ENCODE data around the gene PLXDC1. TPM values are rescaled to one million over a fixed set of nuclear protein-coding genes. Genes with fewer than 3 reads are reported as not detected.
"Not testable (repeated sequence)": the region's sequence is repeated elsewhere in the genome, so short reads cannot be mapped to it uniquely, and the experiment has no call there.

Gene PLXDC1
- total RNA-seq, 1 donor from 2014 or later = 0.52 TPM

DNA sequence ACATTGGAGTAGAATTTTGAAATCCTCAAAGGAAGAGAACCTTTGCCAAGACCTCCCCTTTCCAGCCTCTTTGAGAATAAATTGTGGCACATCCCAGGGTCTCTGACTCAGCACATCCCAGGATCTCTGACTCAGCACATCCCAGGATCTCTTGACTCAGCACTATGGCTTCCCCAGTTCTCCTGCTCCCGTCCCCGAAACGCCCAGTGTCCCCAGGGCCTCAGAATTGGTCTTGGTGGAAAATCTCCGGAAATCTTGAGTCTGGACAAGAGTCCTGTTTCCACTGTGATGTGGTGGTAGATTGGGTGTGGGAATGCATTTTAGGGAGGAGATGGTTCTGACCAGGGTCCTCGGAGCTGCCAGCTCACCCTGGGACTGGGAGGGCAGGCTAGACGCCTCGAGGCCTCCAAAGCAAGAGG, 19.2 kb downstream of the PLXDC1 start:
- peak overlapping the region; percentile 44 for H3K27ac ChIP-seq (ENCODE audit: low read depth, low read length)
- no peak overlapping the region for H3K9ac ChIP-seq (ENCODE audit: low read depth in 1 of 3, low read length in 3 of 3)

GRCh38 chr17:39131616-39132015, 19.8 kb downstream of the PLXDC1 start:
- Histone ChIP-seq H3K4me3 (ENCODE audit: low read length in 3 of 3) (no peak overlapping the region), H3K27me3 (ENCODE audit: control insufficient read depth in 3 of 3, insufficient read depth in 3 of 3, low read length in 3 of 3) (no peaks in the 10 kb centered on the region)

More for the DNA sequence above, 19.2 kb downstream of the PLXDC1 start:
- Histone ChIP-seq H3K36me3 (ENCODE audit: control insufficient read depth in 3 of 3, insufficient read depth in 3 of 3, low read length in 3 of 3) (no peaks in the 10 kb centered on the region), H3K27me3 (ENCODE audit: control insufficient read depth in 3 of 3, insufficient read depth in 3 of 3, low read length in 3 of 3) (no peaks in the 10 kb centered on the region), H3K9me3 (ENCODE audit: control insufficient read depth in 3 of 3, low read length in 3 of 3) (no peaks in the 10 kb centered on the region), H3K4me3 (ENCODE audit: low read length in 3 of 3) (no peak overlapping the region), H3K4me1 (ENCODE audit: control insufficient read depth in 3 of 3, insufficient read depth in 3 of 3, low read length in 3 of 3) (peaks cover 4 to 5% (median 5%) of the 10 kb centered on the region in 3 donors)

DNA sequence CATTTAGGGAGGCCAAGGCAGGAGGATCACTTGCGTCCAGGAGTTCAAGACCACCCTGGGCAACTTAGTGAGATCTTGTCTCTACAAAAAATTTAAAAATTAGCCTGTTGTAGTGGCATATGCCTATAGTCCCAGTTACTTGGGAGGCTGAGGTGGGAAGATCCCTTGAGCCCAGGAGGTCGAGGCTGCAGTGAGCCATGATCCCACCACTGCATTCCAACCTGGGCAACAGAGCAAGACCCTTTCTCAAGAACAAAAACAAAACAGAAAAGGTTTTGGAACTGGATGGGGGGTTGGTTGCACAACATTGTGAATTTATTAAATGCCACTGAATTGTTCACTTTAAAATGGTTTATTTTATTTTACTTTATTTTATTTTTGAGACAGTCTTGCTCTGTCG, 21.2 kb downstream of the PLXDC1 start:
- Histone ChIP-seq H3K9ac (ENCODE audit: low read depth in 1 of 3, low read length in 3 of 3) (no peak overlapping the region), H3K27ac (ENCODE audit: low read depth, low read length) (no peak overlapping the region), H3K4me1 (ENCODE audit: control insufficient read depth in 3 of 3, insufficient read depth in 3 of 3, low read length in 3 of 3) (peaks cover 4 to 5% (median 5%) of the 10 kb centered on the region in 3 donors), H3K36me3 (ENCODE audit: control insufficient read depth in 3 of 3, insufficient read depth in 3 of 3, low read length in 3 of 3) (no peaks in the 10 kb centered on the region), H3K27me3 (ENCODE audit: control insufficient read depth in 3 of 3, insufficient read depth in 3 of 3, low read length in 3 of 3) (no peaks in the 10 kb centered on the region), H3K9me3 (ENCODE audit: control insufficient read depth in 3 of 3, low read length in 3 of 3) (no peaks in the 10 kb centered on the region), H3K4me3 (ENCODE audit: low read length in 3 of 3) (no peak overlapping the region)

More at GRCh38 chr17:39131616-39132015, 19.8 kb downstream of the PLXDC1 start:
- peaks cover 4 to 5% (median 5%) of the 10 kb centered on the region in 3 donors for H3K4me1 ChIP-seq (ENCODE audit: control insufficient read depth in 3 of 3, insufficient read depth in 3 of 3, low read length in 3 of 3)
- H3K36me3 ChIP-seq (ENCODE audit: control insufficient read depth in 3 of 3, insufficient read depth in 3 of 3, low read length in 3 of 3) = no peaks in the 10 kb centered on the region
- no peak overlapping the region for H3K27ac ChIP-seq (ENCODE audit: low read depth, low read length)
- H3K9me3 ChIP-seq (ENCODE audit: control insufficient read depth in 3 of 3, low read length in 3 of 3) = no peaks in the 10 kb centered on the region
- H3K9ac ChIP-seq (ENCODE audit: low read depth in 1 of 3, low read length in 3 of 3) = no peak overlapping the region

GRCh38 chr17:39129544-39129943, 21.9 kb downstream of the PLXDC1 start:
- not testable (repeated sequence) for H3K27me3 ChIP-seq (ENCODE audit: control insufficient read depth in 3 of 3, insufficient read depth in 3 of 3, low read length in 3 of 3); H3K27ac ChIP-seq (ENCODE audit: low read depth, low read length)

DNA sequence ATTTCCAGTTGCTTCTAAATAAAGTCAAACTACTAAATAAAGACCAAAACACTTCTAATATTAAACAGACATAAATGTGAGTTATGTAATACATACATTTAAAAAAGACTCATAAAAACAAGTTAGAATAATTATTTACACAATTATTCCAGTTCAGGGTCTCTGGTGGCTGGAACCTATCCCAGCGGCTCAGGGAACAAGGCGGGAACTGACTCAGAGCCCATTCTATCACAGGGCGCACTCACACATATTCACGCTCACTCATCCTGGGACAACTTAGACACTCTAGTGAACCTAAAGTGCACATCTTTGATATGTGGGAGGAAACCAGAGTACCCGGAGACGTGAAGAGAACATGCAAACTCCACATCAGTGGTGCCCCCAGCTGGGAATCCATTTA, 25.0 kb downstream of the PLXDC1 start:
- H3K27ac ChIP-seq (ENCODE audit: low read depth, low read length) = no peak overlapping the region
- H3K4me3 ChIP-seq (ENCODE audit: low read length in 3 of 3) = no peak overlapping the region
- peaks cover 0 to 7% (median 4%) of the 10 kb centered on the region in 3 donors for H3K4me1 ChIP-seq (ENCODE audit: control insufficient read depth in 3 of 3, insufficient read depth in 3 of 3, low read length in 3 of 3)
- H3K9ac ChIP-seq (ENCODE audit: low read depth in 1 of 3, low read length in 3 of 3) = no peak overlapping the region
- H3K9me3 ChIP-seq (ENCODE audit: control insufficient read depth in 3 of 3, low read length in 3 of 3) = no peaks in the 10 kb centered on the region
- H3K36me3 ChIP-seq (ENCODE audit: control insufficient read depth in 3 of 3, insufficient read depth in 3 of 3, low read length in 3 of 3) = no peaks in the 10 kb centered on the region
- no peaks in the 10 kb centered on the region for H3K27me3 ChIP-seq (ENCODE audit: control insufficient read depth in 3 of 3, insufficient read depth in 3 of 3, low read length in 3 of 3)

More at GRCh38 chr17:39129544-39129943, 21.9 kb downstream of the PLXDC1 start:
- not testable (repeated sequence) for H3K9me3 ChIP-seq (ENCODE audit: control insufficient read depth in 3 of 3, low read length in 3 of 3); H3K4me3 ChIP-seq (ENCODE audit: low read length in 3 of 3); H3K9ac ChIP-seq (ENCODE audit: low read depth in 1 of 3, low read length in 3 of 3); H3K4me1 ChIP-seq (ENCODE audit: control insufficient read depth in 3 of 3, insufficient read depth in 3 of 3, low read length in 3 of 3); H3K36me3 ChIP-seq (ENCODE audit: control insufficient read depth in 3 of 3, insufficient read depth in 3 of 3, low read length in 3 of 3)

- no peak overlapping the region for H3K9ac ChIP-seq (ENCODE audit: low read depth in 1 of 3, low read length in 3 of 3)
- no peak overlapping the region for H3K4me3 ChIP-seq (ENCODE audit: low read length in 3 of 3)
- no peaks in the 10 kb centered on the region for H3K9me3 ChIP-seq (ENCODE audit: control insufficient read depth in 3 of 3, low read length in 3 of 3)
- no peaks in the 10 kb centered on the region for H3K36me3 ChIP-seq (ENCODE audit: control insufficient read depth in 3 of 3, insufficient read depth in 3 of 3, low read length in 3 of 3)
- peaks cover 0 to 7% (median 4%) of the 10 kb centered on the region in 3 donors for H3K4me1 ChIP-seq (ENCODE audit: control insufficient read depth in 3 of 3, insufficient read depth in 3 of 3, low read length in 3 of 3)
- no peaks in the 10 kb centered on the region for H3K27me3 ChIP-seq (ENCODE audit: control insufficient read depth in 3 of 3, insufficient read depth in 3 of 3, low read length in 3 of 3)
- H3K27ac ChIP-seq (ENCODE audit: low read depth, low read length) = no peak overlapping the region
These were observed 26.1 kb downstream of the PLXDC1 start for GRCh38 chr17:39125143-39125875.

DNA sequence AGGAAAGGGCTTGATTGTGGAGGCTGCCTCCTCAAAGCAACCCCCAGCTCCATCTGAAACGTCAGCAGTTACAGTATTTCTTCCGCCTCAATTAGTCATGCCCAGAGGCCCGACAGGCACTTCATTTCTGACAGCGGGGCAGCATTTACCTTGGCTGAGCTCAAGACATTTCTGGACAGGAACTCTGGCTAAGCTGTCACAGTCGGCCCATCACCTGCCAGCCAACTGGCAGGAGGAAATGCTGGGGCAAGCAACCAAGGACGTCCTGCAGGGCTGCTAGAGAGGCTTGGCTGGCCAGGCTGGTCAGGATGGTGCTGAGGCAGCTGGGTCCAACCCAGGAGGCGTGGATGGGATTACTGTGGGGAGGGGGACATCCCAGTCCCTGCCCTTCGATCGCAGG, 27.8 kb downstream of the PLXDC1 start:
- Histone ChIP-seq H3K4me1 (ENCODE audit: control insufficient read depth in 3 of 3, insufficient read depth in 3 of 3, low read length in 3 of 3) (peaks cover 0 to 7% (median 4%) of the 10 kb centered on the region in 3 donors), H3K9ac (ENCODE audit: low read depth in 1 of 3, low read length in 3 of 3) (no peak overlapping the region), H3K27ac (ENCODE audit: low read depth, low read length) (no peak overlapping the region)

DNA sequence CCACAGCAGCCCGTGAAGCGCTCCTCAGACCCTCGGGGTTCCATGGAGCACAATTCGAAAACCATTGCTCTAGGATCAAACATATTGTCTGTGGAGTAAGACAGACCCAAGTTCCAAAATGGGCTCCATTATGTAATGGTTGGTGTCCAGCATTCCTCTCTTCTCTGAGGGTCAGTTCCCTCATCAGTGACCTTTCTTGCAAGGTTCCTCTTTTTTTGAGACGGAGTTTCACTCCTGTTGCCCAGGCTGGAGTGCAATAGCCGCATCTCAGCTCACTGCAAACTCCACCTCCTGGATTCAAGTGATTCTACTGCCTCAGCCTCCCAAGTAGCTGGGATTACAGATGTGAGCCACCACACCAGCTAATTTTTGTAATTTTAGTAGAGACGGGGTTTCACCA, 28.4 kb downstream of the PLXDC1 start:
- H3K36me3 ChIP-seq (ENCODE audit: control insufficient read depth in 3 of 3, insufficient read depth in 3 of 3, low read length in 3 of 3) = no peaks in the 10 kb centered on the region
- H3K9ac ChIP-seq (ENCODE audit: low read depth in 1 of 3, low read length in 3 of 3) = no peak overlapping the region
- no peak overlapping the region for H3K27ac ChIP-seq (ENCODE audit: low read depth, low read length)
- H3K9me3 ChIP-seq (ENCODE audit: control insufficient read depth in 3 of 3, low read length in 3 of 3) = no peaks in the 10 kb centered on the region
- peaks cover 0 to 7% (median 4%) of the 10 kb centered on the region in 3 donors for H3K4me1 ChIP-seq (ENCODE audit: control insufficient read depth in 3 of 3, insufficient read depth in 3 of 3, low read length in 3 of 3)
- no peaks in the 10 kb centered on the region for H3K27me3 ChIP-seq (ENCODE audit: control insufficient read depth in 3 of 3, insufficient read depth in 3 of 3, low read length in 3 of 3)
- H3K4me3 ChIP-seq (ENCODE audit: low read length in 3 of 3) = no peak overlapping the region

More for the DNA sequence above, 27.8 kb downstream of the PLXDC1 start:
- Histone ChIP-seq H3K4me3 (ENCODE audit: low read length in 3 of 3) (no peak overlapping the region), H3K27me3 (ENCODE audit: control insufficient read depth in 3 of 3, insufficient read depth in 3 of 3, low read length in 3 of 3) (no peaks in the 10 kb centered on the region), H3K9me3 (ENCODE audit: control insufficient read depth in 3 of 3, low read length in 3 of 3) (no peaks in the 10 kb centered on the region), H3K36me3 (ENCODE audit: control insufficient read depth in 3 of 3, insufficient read depth in 3 of 3, low read length in 3 of 3) (no peaks in the 10 kb centered on the region)

DNA sequence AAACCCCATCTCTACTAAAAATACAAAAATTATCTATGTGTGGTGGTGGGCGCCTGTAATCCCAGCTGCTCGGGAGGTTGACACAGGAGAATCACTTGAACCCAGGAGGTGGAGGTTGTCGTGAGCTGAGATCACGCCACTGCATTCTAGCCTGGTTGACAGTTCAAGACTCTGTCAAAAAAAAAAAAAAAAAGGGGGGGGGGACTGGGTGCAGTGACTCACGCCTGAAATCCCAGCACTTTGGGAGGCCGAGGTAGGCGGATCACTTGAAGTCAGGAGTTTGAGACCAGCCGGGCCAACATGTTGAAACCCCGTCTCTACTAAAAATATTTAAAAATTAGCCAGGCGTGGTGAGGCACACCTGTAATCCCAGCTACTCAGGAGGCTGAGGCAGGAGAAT, 29.5 kb downstream of the PLXDC1 start:
- not testable (repeated sequence) for H3K27ac ChIP-seq (ENCODE audit: low read depth, low read length); H3K9me3 ChIP-seq (ENCODE audit: control insufficient read depth in 3 of 3, low read length in 3 of 3); H3K4me1 ChIP-seq (ENCODE audit: control insufficient read depth in 3 of 3, insufficient read depth in 3 of 3, low read length in 3 of 3); H3K9ac ChIP-seq (ENCODE audit: low read depth in 1 of 3, low read length in 3 of 3); H3K4me3 ChIP-seq (ENCODE audit: low read length in 3 of 3); H3K36me3 ChIP-seq (ENCODE audit: control insufficient read depth in 3 of 3, insufficient read depth in 3 of 3, low read length in 3 of 3); H3K27me3 ChIP-seq (ENCODE audit: control insufficient read depth in 3 of 3, insufficient read depth in 3 of 3, low read length in 3 of 3)

- Histone ChIP-seq H3K4me3 (ENCODE audit: low read length in 3 of 3) (no peak overlapping the region), H3K9me3 (ENCODE audit: control insufficient read depth in 3 of 3, low read length in 3 of 3) (peaks cover 0 to 2% (median 0%) of the 10 kb centered on the region in 3 donors), H3K27me3 (ENCODE audit: control insufficient read depth in 3 of 3, insufficient read depth in 3 of 3, low read length in 3 of 3) (no peaks in the 10 kb centered on the region), H3K27ac (ENCODE audit: low read depth, low read length) (no peak overlapping the region), H3K36me3 (ENCODE audit: control insufficient read depth in 3 of 3, insufficient read depth in 3 of 3, low read length in 3 of 3) (no peaks in the 10 kb centered on the region), H3K9ac (ENCODE audit: low read depth in 1 of 3, low read length in 3 of 3) (no peak overlapping the region), H3K4me1 (ENCODE audit: control insufficient read depth in 3 of 3, insufficient read depth in 3 of 3, low read length in 3 of 3) (peaks cover 7 to 15% (median 15%) of the 10 kb centered on the region in 3 donors)
These were observed 32.6 kb downstream of the PLXDC1 start for GRCh38 chr17:39118674-39119419.
